GM18505 (cell line): ENCODE data around the gene NSMCE1.

Source experiments
- ATAC-seq: cut with Tn5 transposase; IDR thresholded peaks from one replicate; pipeline ENCODE4 v1.9.1; 2021; ENCODE audit not compliant: unreplicated experiment
- POLR2A ChIP-seq: IDR thresholded peaks from 4 replicates; pipeline ENCODE4 v1.6.1; 2011; ENCODE audit warnings: borderline replicate concordance; ENCODE audit not compliant: insufficient read depth, insufficient read length; ENCODE audit errors: extremely low read depth

NSMCE1 gene

DNA sequence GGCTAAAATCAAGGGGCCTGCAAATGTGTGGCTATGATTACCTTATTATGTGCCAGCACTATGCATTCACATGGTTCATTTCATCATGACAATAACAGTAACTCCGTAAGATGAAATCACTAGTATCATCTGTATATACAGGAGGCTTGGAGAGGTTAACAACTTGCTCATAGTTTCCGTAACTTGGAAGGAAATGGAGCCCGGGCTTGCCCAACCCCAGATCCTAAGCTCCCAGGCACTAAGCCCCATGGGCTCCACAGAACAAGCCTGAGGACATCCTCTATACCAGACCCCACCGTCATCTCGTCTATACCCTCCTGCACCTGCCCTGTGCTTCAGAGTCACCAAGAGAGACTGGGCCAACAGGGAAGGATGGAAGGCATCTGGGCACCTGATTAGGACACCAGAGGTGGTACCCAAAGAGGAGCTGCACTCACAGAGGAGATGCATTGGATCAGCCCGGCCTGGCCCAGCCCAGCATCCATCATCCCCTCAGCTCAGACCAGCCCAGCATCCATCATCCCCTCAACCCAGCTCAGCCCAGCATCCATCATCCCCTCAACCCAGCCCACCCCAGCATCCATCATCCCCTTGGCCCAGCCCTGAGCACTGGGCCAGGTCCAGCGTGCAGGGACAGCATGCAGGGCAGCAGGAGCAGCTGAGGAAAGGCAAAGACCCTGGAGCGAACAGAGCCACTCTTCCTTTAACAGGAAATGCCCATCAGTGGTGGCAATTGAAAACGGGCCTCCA is 28.5 kb downstream of the NSMCE1 start:
- no peak for TF ChIP-seq POLR2A

DNA sequence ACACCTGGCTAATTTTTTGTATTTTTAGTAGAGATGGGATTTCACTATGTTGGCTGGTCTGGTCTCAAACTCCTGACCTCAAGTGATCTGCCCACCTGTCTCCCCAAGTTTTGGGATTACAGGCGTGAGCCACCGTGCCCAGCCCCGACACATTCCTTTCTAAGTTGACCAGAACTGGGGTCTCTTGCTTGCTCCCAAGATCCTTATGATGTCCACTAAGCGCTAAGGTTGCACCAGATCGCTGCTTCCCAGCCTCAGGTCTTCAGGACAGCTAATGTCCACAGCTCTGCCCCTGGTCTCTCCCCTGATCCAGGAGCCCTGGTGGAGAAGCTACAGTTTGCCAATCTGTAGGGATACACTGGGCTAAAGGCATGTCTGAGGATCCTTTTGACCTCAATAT is 29.5 kb downstream of the NSMCE1 start:
- no peak for TF ChIP-seq POLR2A
- ATAC-seq = no peak

More for the DNA sequence above, 28.5 kb downstream of the NSMCE1 start:
- no peak for ATAC-seq

DNA sequence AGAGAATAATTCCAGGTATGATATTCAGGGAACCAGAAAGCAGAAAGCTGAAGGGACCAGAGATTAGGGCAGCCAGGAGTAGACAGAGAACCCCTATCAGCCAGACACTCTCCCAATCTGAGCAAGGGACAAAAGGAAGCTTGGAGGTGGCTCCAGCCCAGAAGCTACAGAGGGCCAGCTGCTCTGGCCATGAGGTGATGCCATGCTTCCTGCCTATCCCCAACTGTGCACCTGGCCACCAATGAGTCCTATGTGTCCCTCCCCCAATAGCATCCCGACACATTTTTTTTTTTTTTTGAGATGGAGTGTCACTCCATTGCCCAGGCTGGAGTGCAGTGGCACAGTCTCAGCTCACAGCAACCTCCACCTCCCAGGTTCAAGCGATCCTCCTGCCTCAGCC is 30.0 kb downstream of the NSMCE1 start:
- no peak for ATAC-seq
- TF ChIP-seq POLR2A = no peak

DNA sequence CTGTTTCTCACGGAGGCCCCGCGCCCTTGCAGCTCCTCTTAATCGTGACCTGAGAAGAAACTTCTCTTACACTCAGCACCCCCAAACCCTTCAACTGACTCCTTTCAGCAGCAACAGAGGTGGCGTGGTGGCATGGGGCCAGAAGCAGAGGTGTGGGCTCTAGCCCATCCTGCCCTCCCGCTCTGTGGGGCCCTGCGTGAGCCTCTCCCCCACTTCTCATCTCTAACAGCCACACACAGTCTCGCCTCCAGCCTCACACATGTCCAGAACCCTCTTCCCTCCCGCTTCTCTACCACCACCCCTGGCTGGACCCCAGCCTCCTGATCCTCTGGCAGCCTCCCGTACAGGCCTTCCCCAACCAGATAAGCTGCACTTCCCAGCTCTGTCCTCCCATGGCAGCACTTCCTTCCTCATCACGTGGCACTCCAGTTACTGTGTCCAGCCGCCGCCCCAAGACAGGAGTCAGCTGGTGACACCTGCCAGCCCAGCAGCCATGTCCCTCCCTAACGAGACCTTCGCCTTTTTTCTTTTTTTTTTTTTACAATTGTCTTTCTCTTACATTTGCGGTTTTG is 30.5 kb downstream of the NSMCE1 start:
- peak; percentile 24 for ATAC-seq
- TF ChIP-seq POLR2A = no peak

DNA sequence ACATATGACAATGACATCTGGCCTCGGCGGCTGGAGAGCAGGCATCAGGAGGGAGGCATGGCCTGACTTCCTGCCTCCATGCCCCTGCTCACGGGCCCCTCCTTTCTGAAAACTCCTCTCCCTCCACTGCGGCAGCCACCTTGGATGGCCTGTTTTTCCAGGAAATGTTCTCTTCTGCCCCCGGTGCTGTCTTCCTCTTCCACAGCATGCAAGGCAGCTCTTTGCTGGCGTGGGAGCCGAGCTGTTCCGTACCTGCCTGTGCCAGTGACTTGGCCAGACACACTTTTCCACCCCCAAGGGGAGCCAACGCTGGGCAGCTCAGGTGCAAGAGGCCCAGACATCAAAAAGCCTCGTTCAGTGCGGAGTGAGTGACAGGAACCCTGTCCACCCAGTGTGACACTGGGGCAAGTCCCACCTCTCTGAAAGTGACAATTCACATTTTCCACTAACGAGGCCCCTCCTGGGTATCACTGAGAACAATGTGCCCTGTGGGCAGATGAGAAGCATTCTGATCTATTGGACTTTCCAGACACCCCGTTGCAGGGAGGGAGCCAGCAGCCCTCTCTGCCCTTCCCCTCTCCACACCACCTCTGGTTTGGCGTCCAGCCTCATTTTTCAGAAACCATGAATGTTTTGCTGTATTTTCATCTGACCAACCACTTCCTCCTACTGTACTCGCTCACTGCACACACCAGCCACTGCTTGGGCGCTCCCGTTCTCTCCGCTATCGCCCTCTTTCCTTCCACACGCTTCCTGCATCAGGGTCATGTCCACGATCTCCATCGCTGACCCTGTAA is 31.2 kb downstream of the NSMCE1 start:
- peak; percentile 18 for TF ChIP-seq POLR2A

DNA sequence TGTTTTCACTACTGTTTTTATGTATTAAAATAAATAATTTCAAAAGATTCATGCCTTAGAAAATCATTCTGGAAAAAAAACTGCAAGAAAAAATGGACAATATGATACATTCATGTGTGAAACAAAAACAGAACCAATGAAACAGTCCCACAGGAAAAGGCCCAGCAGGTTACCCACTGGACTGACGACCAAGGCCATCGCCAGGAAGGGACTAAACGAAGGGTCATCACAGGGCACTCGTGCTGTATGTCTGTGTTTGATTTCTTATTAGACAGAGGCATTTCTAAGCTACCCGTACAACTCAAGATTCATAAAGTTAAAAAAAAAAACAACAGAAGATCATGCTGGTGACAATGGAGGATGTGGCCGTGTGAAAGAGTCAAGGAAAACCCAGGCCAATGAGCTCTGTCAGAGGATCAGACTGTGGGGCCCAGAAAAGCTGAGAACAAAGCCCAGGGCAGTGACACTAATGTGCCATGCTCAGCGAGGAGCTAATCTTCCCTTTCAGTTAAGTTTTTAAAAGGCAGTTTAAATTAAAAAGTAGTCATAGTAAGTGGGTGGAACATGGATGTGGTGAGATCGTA is 31.8 kb downstream of the NSMCE1 start:
- no peak for TF ChIP-seq POLR2A
- ATAC-seq = no peak

More for the DNA sequence above, 31.2 kb downstream of the NSMCE1 start:
- peak; percentile 51 for ATAC-seq

DNA sequence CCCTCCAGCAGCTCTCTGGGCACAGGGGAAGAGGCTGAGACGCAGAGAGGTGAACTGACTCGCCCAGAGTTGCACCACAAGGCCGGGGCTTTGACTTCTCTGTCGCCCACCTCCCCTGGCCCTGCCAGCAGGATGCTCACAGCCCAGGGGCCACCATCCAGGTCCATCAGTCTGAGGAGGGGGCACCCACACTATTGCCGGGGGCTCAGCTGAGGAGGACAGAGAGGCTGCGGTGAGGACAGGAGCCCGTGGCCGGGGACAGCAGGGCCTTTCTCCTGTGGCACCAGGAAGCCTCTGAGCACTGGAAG is 32.7 kb downstream of the NSMCE1 start:
- no peak for TF ChIP-seq POLR2A
- ATAC-seq = no peak

DNA sequence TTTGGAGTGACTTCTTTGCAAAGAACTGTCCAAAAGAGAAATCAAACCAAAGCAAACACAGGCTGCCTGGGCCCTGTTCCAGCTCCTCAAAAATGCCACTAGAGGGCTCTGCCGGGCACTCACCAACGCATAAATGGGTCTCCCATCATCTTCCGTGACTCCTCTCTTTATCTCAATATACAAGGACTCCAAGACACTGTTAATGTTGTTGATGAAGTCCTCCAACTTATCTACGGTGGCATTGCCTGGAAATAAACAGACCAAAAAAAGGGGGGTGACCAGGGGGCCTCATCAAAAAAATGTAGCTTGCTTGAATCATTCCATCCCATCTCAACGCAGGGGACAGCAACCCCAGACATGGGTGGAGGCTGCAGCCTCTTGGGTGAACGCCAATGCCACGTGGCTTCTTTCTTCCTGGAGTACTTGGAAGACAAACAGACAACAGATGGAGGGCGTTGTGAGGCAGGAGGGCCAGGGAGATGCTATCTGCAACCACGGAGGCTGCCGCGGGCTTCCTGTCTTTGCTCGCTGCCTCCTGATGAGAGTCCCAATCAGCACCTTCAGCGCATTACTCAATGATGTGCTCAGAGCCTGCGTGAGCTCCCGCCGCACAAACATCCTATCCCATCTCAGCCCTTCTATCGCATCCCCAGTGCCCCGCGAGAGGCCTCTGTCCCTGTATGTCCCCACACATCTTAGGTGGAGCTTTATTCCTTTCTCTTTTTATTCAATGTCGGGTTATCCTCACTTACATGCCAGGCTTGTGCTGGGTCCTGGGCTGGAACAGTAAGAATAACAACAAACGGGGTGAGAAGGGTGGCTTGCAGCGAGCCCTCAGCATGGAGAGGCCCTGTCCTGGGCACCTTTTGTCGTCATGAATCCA is 33.3 kb downstream of the NSMCE1 start:
- no peak for TF ChIP-seq POLR2A
- no peak for ATAC-seq

DNA sequence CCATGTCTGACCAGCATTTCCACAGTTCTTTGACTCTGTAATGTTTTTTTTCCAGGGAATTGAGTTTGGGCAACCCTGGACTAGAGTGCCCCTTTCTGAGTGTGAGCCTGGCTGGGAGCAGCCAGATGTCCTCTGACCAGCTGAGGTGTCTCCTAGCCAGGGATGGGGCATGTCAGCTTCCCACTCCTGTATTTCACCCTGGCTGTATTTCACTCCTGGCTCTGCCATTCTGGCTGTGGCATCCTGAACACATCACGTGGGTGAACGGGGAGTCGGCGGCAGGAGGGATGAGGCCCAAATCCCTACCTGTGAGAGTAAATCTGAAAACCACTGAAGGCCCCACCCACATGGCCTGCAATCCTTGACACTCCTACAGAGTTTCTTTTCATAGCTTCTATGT is 34.0 kb downstream of the NSMCE1 start:
- no peak for TF ChIP-seq POLR2A
- ATAC-seq = no peak

DNA sequence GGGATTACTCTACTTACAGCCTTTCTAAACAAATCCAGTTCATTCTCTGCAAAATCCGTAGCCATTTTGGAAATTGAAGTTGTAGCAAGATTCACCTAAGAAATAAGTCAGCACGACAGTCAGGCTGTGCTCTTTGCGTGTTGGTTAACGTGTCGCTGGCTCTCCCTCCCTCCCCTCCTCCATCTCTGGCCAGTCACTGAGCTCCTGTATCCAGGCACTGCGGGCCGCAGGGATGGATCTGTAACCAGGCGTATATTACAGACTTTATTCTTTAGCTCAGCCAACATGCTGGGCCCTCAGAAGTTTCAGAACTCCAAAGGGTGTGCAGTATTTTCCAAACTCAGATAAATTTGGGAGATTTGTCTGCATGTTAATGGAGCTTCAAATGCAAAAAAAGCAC is 34.4 kb downstream of the NSMCE1 start:
- TF ChIP-seq POLR2A = no peak
- no peak for ATAC-seq

DNA sequence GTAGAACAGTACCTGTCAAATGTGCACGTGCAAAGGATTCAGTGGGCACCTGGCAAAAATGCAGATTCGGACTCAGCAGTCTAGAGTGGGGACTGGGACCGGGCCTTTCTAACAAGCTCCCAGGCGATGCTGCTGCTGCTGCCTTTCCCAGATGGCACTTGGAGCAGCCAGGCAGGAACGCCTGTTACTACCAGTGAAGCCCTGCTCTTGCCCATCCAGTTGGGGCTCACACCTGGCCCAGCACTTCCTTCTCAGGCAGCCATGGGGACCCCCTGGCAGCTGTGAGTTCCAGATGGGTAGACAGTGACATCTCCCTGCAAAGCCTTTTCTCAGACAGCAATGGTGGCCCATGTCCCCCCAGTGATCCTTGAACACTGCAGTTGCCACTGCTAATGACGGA is 34.8 kb downstream of the NSMCE1 start:
- no peak for ATAC-seq
- TF ChIP-seq POLR2A = no peak

DNA sequence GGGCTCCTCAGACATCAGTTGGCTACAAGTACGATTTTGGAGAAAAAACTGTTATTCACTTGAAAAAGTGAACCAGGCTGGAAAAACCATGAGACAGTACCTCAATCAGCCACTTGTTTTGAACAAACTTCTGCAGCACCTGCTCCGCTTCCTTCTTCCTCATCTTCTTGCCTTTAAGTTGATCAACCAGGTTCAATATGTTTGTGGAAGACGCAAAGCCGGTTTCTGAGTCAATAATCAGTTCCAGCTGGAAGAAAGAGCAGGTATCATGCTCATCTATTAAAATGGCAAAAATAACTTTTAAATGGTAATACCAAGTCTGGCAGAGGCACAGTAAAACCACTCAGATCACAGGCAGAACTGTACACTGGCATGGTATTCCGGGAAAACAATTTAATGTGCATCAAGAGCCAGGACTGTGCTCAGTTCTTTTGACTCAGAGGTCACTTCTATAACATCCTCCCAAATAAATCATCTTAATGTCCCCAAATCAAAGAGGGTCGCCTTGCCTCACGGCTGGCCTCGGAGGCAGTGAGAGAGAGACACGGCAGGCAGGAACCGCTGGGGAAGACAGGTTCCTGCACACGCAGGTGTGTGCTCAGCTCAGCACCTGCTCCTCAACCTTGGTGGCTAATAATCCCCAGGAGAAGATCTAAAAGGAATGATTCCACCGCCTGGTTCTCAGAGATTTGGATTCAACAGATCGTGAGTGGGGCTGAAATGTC is 35.5 kb downstream of the NSMCE1 start:
- no peak for ATAC-seq
- no peak for TF ChIP-seq POLR2A
